ENCODE data around the gene CYP39A1. TPM values are rescaled to one million over a fixed set of nuclear protein-coding genes. Genes with fewer than 3 reads are reported as not detected.

CYP39A1 gene
- total and polyA plus RNA-seq, 2 donors (not counting 1 experiment from before 2014, with no cell fraction given) = not detected

DNA sequence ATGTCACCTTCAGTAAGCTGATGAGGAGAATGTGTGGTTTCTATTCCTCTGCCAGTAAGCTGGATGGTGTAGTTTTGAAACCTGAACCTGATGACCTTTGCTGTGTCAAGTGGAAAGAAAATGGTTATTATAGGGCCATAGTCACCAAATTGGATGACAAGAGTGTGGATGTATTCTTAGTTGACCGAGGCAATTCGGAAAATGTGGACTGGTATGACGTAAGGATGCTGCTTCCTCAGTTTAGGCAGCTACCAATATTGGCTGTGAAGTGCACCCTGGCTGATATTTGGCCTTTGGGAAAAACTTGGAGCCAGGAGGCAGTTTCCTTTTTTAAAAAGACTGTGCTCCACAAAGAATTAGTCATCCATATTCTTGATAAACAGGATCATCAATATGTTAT, 37.0 kb upstream of the CYP39A1 start:
- ATAC-seq (ENCODE audit: low read depth) = no peak
- H3K36me3 ChIP-seq (replicated peaks in 1 of 2; ENCODE audit: control extremely low read depth in 1 of 2, control insufficient read depth in 1 of 2, extremely low read depth in 1 of 2, insufficient read depth in 2 of 2, low read length in 1 of 2) = no peaks in the 10 kb centered on the region
- no peaks in the 10 kb centered on the region for H3K27me3 ChIP-seq (replicated peaks in 1 of 4; ENCODE audit: control extremely low read depth in 1 of 4, control insufficient read depth in 3 of 4, insufficient read depth in 4 of 4, low read length in 3 of 4)
- H3K9ac ChIP-seq (ENCODE audit: low read length) = no peak overlapping the region
- no peaks in the 10 kb centered on the region for H3K4me1 ChIP-seq (ENCODE audit: control insufficient read depth in 2 of 2, insufficient read depth in 2 of 2, low read length in 2 of 2)
- CTCF ChIA-PET = no interaction called here
- peaks cover 4% of the 10 kb centered on the region for H3K27me3 Mint-ChIP-seq
- TF ChIP-seq EZH2 (IDR thresholded peaks at IDR 0.05; ENCODE audit: borderline replicate concordance, insufficient read depth, low read depth, low read length, poor library complexity, severe bottlenecking) = no peak
- no peak for TF ChIP-seq CTCF (IDR thresholded peaks at IDR 0.05)
- intact Hi-C loops (cut with micrococcal nuclease) = no loop called here
- 100% methylated on average over 3 of the region's 3 CpGs for WGBS (ENCODE audit: insufficient coverage)
- no peaks in the 10 kb centered on the region for H3K79me2 ChIP-seq (ENCODE audit: control insufficient read depth, insufficient read depth, low read length)
- no peaks in the 10 kb centered on the region for H4K20me1 ChIP-seq (ENCODE audit: control insufficient read depth, insufficient read depth, low read length, poor library complexity, severe bottlenecking)
- no peak for DNase-seq
- no peak overlapping the region for H3K4me3 ChIP-seq (ENCODE audit: control extremely low read depth in 1 of 5, extremely low read depth in 1 of 5, insufficient read depth in 1 of 5, low read depth in 2 of 5, low read length in 4 of 5)
- H3K9me3 Mint-ChIP-seq (ENCODE audit: insufficient read depth) = no peaks in the 10 kb centered on the region
- H3K4me1 Mint-ChIP-seq = no peaks in the 10 kb centered on the region
- no peak overlapping the region for H3K27ac ChIP-seq (ENCODE audit: low read length in 2 of 2)
- no peak overlapping the region for H3K27ac Mint-ChIP-seq
- POLR2A ChIA-PET = no interaction called here
- H3K9me3 ChIP-seq (ENCODE audit: control extremely low read depth in 1 of 3, control insufficient read depth in 2 of 3, insufficient read depth in 1 of 3, low read length in 2 of 3) = peaks cover 0 to 17% (median 0%) of the 10 kb centered on the region in 3 donors
- H3K4me2 ChIP-seq (replicated peaks; ENCODE audit: low read depth, low read length, poor library complexity, severe bottlenecking) = no peak overlapping the region
- H2AFZ ChIP-seq (ENCODE audit: insufficient read depth, low read depth, low read length, poor library complexity, severe bottlenecking) = no peak overlapping the region
- no peak overlapping the region for H3K4me3 Mint-ChIP-seq

- Histone ChIP-seq H3K36me3 (replicated peaks in 1 of 2; ENCODE audit: control extremely low read depth in 1 of 2, control insufficient read depth in 1 of 2, extremely low read depth in 1 of 2, insufficient read depth in 2 of 2, low read length in 1 of 2) (no peaks in the 10 kb centered on the region), H3K4me3 (ENCODE audit: control extremely low read depth in 1 of 5, extremely low read depth in 1 of 5, insufficient read depth in 1 of 5, low read depth in 2 of 5, low read length in 4 of 5) (no peak overlapping the region), H3K79me2 (ENCODE audit: control insufficient read depth, insufficient read depth, low read length) (no peaks in the 10 kb centered on the region), H2AFZ (ENCODE audit: insufficient read depth, low read depth, low read length, poor library complexity, severe bottlenecking) (no peak overlapping the region), H3K27me3 (replicated peaks in 1 of 4; ENCODE audit: control extremely low read depth in 1 of 4, control insufficient read depth in 3 of 4, insufficient read depth in 4 of 4, low read length in 3 of 4) (no peaks in the 10 kb centered on the region), H3K9me3 (ENCODE audit: control extremely low read depth in 1 of 3, control insufficient read depth in 2 of 3, insufficient read depth in 1 of 3, low read length in 2 of 3) (peaks cover 0 to 17% (median 0%) of the 10 kb centered on the region in 3 donors), H3K9ac (ENCODE audit: low read length) (no peak overlapping the region), H3K27ac (ENCODE audit: low read length in 2 of 2) (no peak overlapping the region), H3K4me1 (ENCODE audit: control insufficient read depth in 2 of 2, insufficient read depth in 2 of 2, low read length in 2 of 2) (no peaks in the 10 kb centered on the region), H3K4me2 (replicated peaks; ENCODE audit: low read depth, low read length, poor library complexity, severe bottlenecking) (no peak overlapping the region), H4K20me1 (ENCODE audit: control insufficient read depth, insufficient read depth, low read length, poor library complexity, severe bottlenecking) (no peaks in the 10 kb centered on the region)
- DNase-seq = no peak
- H3K27me3 Mint-ChIP-seq = peaks cover 4% of the 10 kb centered on the region
- ChIA-PET POLR2A (no interaction called here), CTCF (no interaction called here)
- TF ChIP-seq CTCF (IDR thresholded peaks at IDR 0.05) (no peak), EZH2 (IDR thresholded peaks at IDR 0.05; ENCODE audit: borderline replicate concordance, insufficient read depth, low read depth, low read length, poor library complexity, severe bottlenecking) (no peak)
- H3K4me3 Mint-ChIP-seq = no peak overlapping the region
- no peaks in the 10 kb centered on the region for H3K4me1 Mint-ChIP-seq
- H3K9me3 Mint-ChIP-seq (ENCODE audit: insufficient read depth) = no peaks in the 10 kb centered on the region
- intact Hi-C loops (cut with micrococcal nuclease) = no loop called here
- H3K27ac Mint-ChIP-seq = no peak overlapping the region
- no peak for ATAC-seq (ENCODE audit: low read depth)
- 98% methylated on average over 13 of the region's 13 CpGs for WGBS (ENCODE audit: insufficient coverage)
Measured at GRCh38 chr6:46688966-46689335, 36.3 kb upstream of the CYP39A1 start.
